Retinal pigment epithelial cell (primary cell): Measurements from ENCODE around the gene PTPRK.

ENCODE experiments used
- DNase-seq: peaks from one replicate; pipeline ENCODE4 v3.0.0-alpha.2; 2010; ENCODE audit warnings: low read depth
- H3K4me3 ChIP-seq: 2 replicates; pipeline ENCODE4 v1.5.1; 2011; ENCODE audit warnings: mild to moderate bottlenecking, low read length, control low read depth, moderate library complexity
- TF ChIP-seq, protein P1 (sequence below): conservative IDR thresholded peaks from 2 replicates; pipeline ENCODE4 v1.5.1; 2011; ENCODE audit warnings: low read depth, low read length, control low read depth, inconsistent platforms

The PTPRK gene

DNA sequence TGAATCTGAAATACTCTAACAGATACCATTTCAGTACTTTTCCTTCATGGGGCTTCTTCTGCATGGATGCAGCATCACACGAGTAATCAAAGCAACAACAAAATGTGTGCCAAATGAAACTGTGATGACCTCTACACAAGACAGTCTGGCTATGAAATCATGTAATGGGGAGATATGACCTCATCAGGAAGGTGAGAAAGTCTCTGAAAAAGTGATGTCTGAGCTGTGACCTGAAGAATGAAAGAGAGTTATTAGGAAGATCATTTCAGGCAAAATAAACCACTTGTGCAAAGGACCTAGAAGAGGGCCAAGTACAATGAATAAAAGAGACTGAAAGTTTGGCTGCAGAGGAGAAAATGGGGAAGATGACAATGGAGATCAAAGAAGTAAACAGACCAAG lies 182.8 kb downstream of the PTPRK start:
- H3K4me3 ChIP-seq = no peak overlapping the region
- TF ChIP-seq, protein P1, sequence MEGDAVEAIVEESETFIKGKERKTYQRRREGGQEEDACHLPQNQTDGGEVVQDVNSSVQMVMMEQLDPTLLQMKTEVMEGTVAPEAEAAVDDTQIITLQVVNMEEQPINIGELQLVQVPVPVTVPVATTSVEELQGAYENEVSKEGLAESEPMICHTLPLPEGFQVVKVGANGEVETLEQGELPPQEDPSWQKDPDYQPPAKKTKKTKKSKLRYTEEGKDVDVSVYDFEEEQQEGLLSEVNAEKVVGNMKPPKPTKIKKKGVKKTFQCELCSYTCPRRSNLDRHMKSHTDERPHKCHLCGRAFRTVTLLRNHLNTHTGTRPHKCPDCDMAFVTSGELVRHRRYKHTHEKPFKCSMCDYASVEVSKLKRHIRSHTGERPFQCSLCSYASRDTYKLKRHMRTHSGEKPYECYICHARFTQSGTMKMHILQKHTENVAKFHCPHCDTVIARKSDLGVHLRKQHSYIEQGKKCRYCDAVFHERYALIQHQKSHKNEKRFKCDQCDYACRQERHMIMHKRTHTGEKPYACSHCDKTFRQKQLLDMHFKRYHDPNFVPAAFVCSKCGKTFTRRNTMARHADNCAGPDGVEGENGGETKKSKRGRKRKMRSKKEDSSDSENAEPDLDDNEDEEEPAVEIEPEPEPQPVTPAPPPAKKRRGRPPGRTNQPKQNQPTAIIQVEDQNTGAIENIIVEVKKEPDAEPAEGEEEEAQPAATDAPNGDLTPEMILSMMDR = no peak
- no peak for DNase-seq

DNA sequence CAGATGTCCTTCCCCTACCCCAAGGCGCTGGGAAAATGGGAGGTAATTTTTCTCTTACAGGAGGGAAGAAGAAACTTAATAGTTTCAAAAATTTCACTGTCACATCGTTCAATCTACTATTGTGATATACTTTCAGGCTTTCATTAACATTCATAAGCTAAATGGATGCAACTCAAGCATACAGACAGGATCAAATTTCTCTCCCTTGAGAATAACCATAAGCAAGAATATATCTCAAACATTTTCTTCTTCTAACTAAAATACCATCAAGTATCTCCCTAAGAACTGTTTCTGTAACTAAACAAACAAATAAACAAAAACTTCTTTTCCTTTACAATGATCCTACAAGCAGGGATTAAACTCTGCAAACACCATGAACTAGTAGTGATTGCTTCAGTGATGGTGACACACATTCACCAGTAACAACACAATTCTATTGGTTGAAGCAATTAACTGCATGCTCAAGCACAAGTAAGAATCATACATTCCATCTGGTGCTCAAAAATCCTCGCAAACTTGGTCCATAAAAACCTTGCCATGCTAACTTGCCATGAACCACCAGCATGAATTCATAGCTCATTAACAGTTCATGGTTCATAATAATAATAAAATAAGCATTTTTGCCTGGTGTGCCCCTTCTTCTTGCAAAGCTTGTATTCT lies 183.8 kb downstream of the PTPRK start:
- no peak overlapping the region for H3K4me3 ChIP-seq
- TF ChIP-seq, protein P1 = no peak
- DNase-seq = no peak

- no peak for DNase-seq
These were observed 184.4 kb downstream of the PTPRK start for GRCh38 chr6:128335963-128336362.

GRCh38 chr6:128333581-128334223 lies 186.7 kb downstream of the PTPRK start:
- TF ChIP-seq, protein P1 = no peak
- no peak for DNase-seq
- H3K4me3 ChIP-seq = no peak overlapping the region

More at GRCh38 chr6:128335963-128336362, 184.4 kb downstream of the PTPRK start:
- no peak overlapping the region for H3K4me3 ChIP-seq
- TF ChIP-seq, protein P1 = no peak

- TF ChIP-seq, protein P1 = peak; percentile 30
- no peak overlapping the region for H3K4me3 ChIP-seq
- DNase-seq = no peak
These were observed 192.5 kb downstream of the PTPRK start for GRCh38 chr6:128327890-128328289.

DNA sequence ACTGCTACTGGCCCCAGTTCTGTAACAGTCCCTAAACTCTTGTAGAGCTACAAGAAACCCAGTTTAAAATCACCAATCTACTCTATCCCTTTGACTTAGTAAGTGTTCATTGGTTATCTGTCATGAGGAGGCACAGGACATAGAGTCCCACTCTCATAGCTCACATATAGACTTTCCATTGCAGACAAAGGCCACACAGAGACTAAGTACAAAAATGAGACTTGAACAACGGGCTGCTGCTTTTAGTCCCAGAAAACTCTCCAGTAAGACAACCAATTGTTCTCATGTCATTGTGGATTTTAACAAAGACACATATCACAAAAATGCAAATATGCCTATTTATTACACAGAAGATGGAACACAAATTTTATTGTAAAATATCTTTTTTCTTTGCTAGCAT lies 197.4 kb downstream of the PTPRK start:
- H3K4me3 ChIP-seq = no peak overlapping the region
- TF ChIP-seq, protein P1 = no peak
- DNase-seq = no peak

- H3K4me3 ChIP-seq = no peak overlapping the region
- no peak for DNase-seq
- TF ChIP-seq, protein P1 = no peak
These were observed 200.5 kb downstream of the PTPRK start for GRCh38 chr6:128319946-128320345.
